Thyroid gland (tissue), 4 donors: ENCODE data around the gene SIPA1L3.

Source experiments
- CTCF ChIP-seq, 6 experiments: fragments of 200-600 bp in 3 of 6; fragments of 450-650 bp in 3 of 6; sonication (generic) in 3 of 6; IDR thresholded peaks; one replicate each; pipeline ENCODE4 v1.5.1; 2016 to 2019; ENCODE audit warnings: antibody characterized with exemption in 6 of 6, mild to moderate bottlenecking in 2 of 6, inconsistent platforms in 1 of 6, moderate library complexity in 1 of 6
- POLR2A ChIP-seq, 2 donors: fragments of 450-650 bp; IDR thresholded peaks; one replicate each; pipeline ENCODE4 v1.6.1; 2017; ENCODE audit warnings: antibody characterized with exemption in 2 of 2, mild to moderate bottlenecking in 2 of 2, moderate library complexity in 1 of 2

GRCh38 chr19:37997911-37998344, 90.9 kb downstream of the SIPA1L3 start:
- TF ChIP-seq CTCF (IDR thresholded peaks at IDR 0.05): no peak
- TF ChIP-seq POLR2A (IDR thresholded peaks at IDR 0.05): no peak
